Activated naive CD4-positive, alpha-beta T cell treated with anti-CD3 and anti-CD28 coated beads, Interleukin-2, amount 50 U/mL, for 16 hours (primary cell): Measurements from ENCODE around the gene UPK3BL2.
"Not testable (repeated sequence)": the region's sequence is repeated elsewhere in the genome, so short reads cannot be mapped to it uniquely, and the experiment has no call there.

ENCODE experiments used
- DNase-seq: peaks from one replicate; pipeline ENCODE4 v3.0.0-alpha.2; 2020

UPK3BL2 gene

GRCh38 chr7:102527822-102528793 is 15.4 kb downstream of the UPK3BL2 start:
- DNase-seq, result not testable (repeated sequence)

- DNase-seq, result not testable (repeated sequence)
These were observed 16.3 kb downstream of the UPK3BL2 start for GRCh38 chr7:102527182-102527581.

- not testable (repeated sequence) for DNase-seq
These were observed 18.7 kb downstream of the UPK3BL2 start for GRCh38 chr7:102524803-102525202.

- not testable (repeated sequence) for DNase-seq
These were observed 22.7 kb downstream of the UPK3BL2 start for GRCh38 chr7:102520797-102521196.

GRCh38 chr7:102517550-102518147 is 25.8 kb downstream of the UPK3BL2 start, which contains the start of gene RASA4B:
Gene RASA4B (minus strand): TSS chr7:102517777. CDS start chr7:102517710, 67 bp downstream.
- not testable (repeated sequence) for DNase-seq

- DNase-seq, result not testable (repeated sequence)
These were observed 26.5 kb downstream of the UPK3BL2 start for GRCh38 chr7:102516951-102517350.

- not testable (repeated sequence) for DNase-seq
These were observed 27.6 kb downstream of the UPK3BL2 start for GRCh38 chr7:102515889-102516288.

GRCh38 chr7:102514881-102515721 is 28.4 kb downstream of the UPK3BL2 start:
- DNase-seq, result not testable (repeated sequence)

GRCh38 chr7:102512642-102513221 is 30.8 kb downstream of the UPK3BL2 start:
- DNase-seq, result not testable (repeated sequence)

GRCh38 chr7:102511860-102512522 is 31.5 kb downstream of the UPK3BL2 start:
- not testable (repeated sequence) for DNase-seq

GRCh38 chr7:102510575-102510974 is 32.9 kb downstream of the UPK3BL2 start:
- not testable (repeated sequence) for DNase-seq

GRCh38 chr7:102507410-102508088 is 35.9 kb downstream of the UPK3BL2 start:
- not testable (repeated sequence) for DNase-seq

- not testable (repeated sequence) for DNase-seq
These were observed 38.0 kb downstream of the UPK3BL2 start for GRCh38 chr7:102505298-102506185.

- DNase-seq, result not testable (repeated sequence)
These were observed 40.4 kb downstream of the UPK3BL2 start for GRCh38 chr7:102503141-102503540.

- not testable (repeated sequence) for DNase-seq
These were observed 45.2 kb downstream of the UPK3BL2 start for GRCh38 chr7:102498321-102498720.

GRCh38 chr7:102497308-102497707 is 46.2 kb downstream of the UPK3BL2 start:
- DNase-seq, result not testable (repeated sequence)

- DNase-seq, result not testable (repeated sequence)
These were observed 46.6 kb downstream of the UPK3BL2 start for GRCh38 chr7:102496861-102497260.

- DNase-seq, result not testable (repeated sequence)
These were observed 48.9 kb downstream of the UPK3BL2 start for GRCh38 chr7:102494473-102495149.

- peak; percentile 12 for DNase-seq
These were observed 49.5 kb downstream of the UPK3BL2 start for GRCh38 chr7:102494026-102494425.
